ENCODE measurements around the gene HSD17B11.

GRCh38 chr4:87322754-87323153, 68.2 kb downstream of the HSD17B11 start, which contains the start of gene HSD17B13:
- TF ChIP-seq CTCF (IDR thresholded peaks at IDR 0.05; ENCODE audit: low read depth, low read length) (no peak), POLR2A (IDR thresholded peaks at IDR 0.05; ENCODE audit: extremely low read depth, insufficient read length) (no peak)
